ENCODE measurements around the gene ADAMTS16. TPM values are rescaled to one million over a fixed set of nuclear protein-coding genes. Genes with fewer than 3 reads are reported as not detected.

ADAMTS16 gene
- total RNA-seq, 4 donors from 2014 or later, result 1.5 to 2.8 (median 2.0) TPM

- Histone ChIP-seq H3K9me3 (no peaks in the 10 kb centered on the region), H3K27ac (no peak overlapping the region), H3K4me3 (no peak overlapping the region), H3K4me1 (no peaks in the 10 kb centered on the region), H3K27me3 (no peaks in the 10 kb centered on the region), H3K36me3 (no peaks in the 10 kb centered on the region)
- WGBS, 2 donors, result 94 to 96% methylated on average over 18 of the region's 18 CpGs
- TF ChIP-seq CTCF (IDR thresholded peaks at IDR 0.05), result no peak
- TF ChIP-seq POLR2A (IDR thresholded peaks at IDR 0.05), result no peak
- no peak for TF ChIP-seq EP300 (IDR thresholded peaks at IDR 0.05)
- DNase-seq (ENCODE audit: low spot score in 2 of 2), result no peak
These were observed 212.5 kb downstream of the ADAMTS16 start for GRCh38 chr5:5352675-5353074.

- no peaks in the 10 kb centered on the region for H3K27me3 ChIP-seq
- no peak overlapping the region for H3K4me3 ChIP-seq
- H3K36me3 ChIP-seq, result no peaks in the 10 kb centered on the region
- TF ChIP-seq EP300 (IDR thresholded peaks at IDR 0.05) (no peak), POLR2A (IDR thresholded peaks at IDR 0.05) (no peak), CTCF (IDR thresholded peaks at IDR 0.05) (no peak)
- no peaks in the 10 kb centered on the region for H3K9me3 ChIP-seq
- WGBS, 2 donors, result 83 to 84% methylated on average over 10 of the region's 10 CpGs
- DNase-seq (ENCODE audit: low spot score in 2 of 2), result no peak
- no peaks in the 10 kb centered on the region for H3K4me1 ChIP-seq
- no peak overlapping the region for H3K27ac ChIP-seq
These were observed 213.6 kb downstream of the ADAMTS16 start for GRCh38 chr5:5353681-5354080.

- no peak overlapping the region for H3K4me3 ChIP-seq
- DNase-seq (ENCODE audit: low spot score in 2 of 2), result no peak
- no peaks in the 10 kb centered on the region for H3K27me3 ChIP-seq
- H3K27ac ChIP-seq, result peak overlapping the region in 1 of 4 donors; percentile 62
- H3K4me1 ChIP-seq, result no peaks in the 10 kb centered on the region
- H3K9me3 ChIP-seq, result no peaks in the 10 kb centered on the region
- no peaks in the 10 kb centered on the region for H3K36me3 ChIP-seq
- no peak for TF ChIP-seq EP300 (IDR thresholded peaks at IDR 0.05)
- no peak for TF ChIP-seq POLR2A (IDR thresholded peaks at IDR 0.05)
- TF ChIP-seq CTCF (IDR thresholded peaks at IDR 0.05), result no peak
These were observed 216.6 kb downstream of the ADAMTS16 start for GRCh38 chr5:5356765-5357164.

GRCh38 chr5:5359618-5360017 lies 219.5 kb downstream of the ADAMTS16 start:
- WGBS, 2 donors, result 81 to 86% methylated on average over 9 of the region's 9 CpGs
- Histone ChIP-seq H3K36me3 (no peaks in the 10 kb centered on the region), H3K4me3 (no peak overlapping the region), H3K9me3 (no peaks in the 10 kb centered on the region), H3K27ac (no peak overlapping the region), H3K4me1 (no peaks in the 10 kb centered on the region), H3K27me3 (no peaks in the 10 kb centered on the region)
- DNase-seq (ENCODE audit: low spot score in 2 of 2), result no peak
- TF ChIP-seq POLR2A (IDR thresholded peaks at IDR 0.05) (no peak), CTCF (IDR thresholded peaks at IDR 0.05) (no peak), EP300 (IDR thresholded peaks at IDR 0.05) (no peak)

GRCh38 chr5:5360363-5360940 lies 220.3 kb downstream of the ADAMTS16 start:
- Histone ChIP-seq H3K27ac (no peak overlapping the region), H3K9me3 (no peaks in the 10 kb centered on the region), H3K4me1 (no peaks in the 10 kb centered on the region), H3K27me3 (no peaks in the 10 kb centered on the region), H3K36me3 (no peaks in the 10 kb centered on the region), H3K4me3 (no peak overlapping the region)
- no peak for TF ChIP-seq CTCF (IDR thresholded peaks at IDR 0.05)
- TF ChIP-seq POLR2A (IDR thresholded peaks at IDR 0.05), result no peak
- TF ChIP-seq EP300 (IDR thresholded peaks at IDR 0.05), result no peak
- WGBS, 2 donors, result 71 to 75% methylated on average over 8 of the region's 8 CpGs
- DNase-seq (ENCODE audit: low spot score in 2 of 2), result no peak
